ENCODE measurements around the gene CREB3L2. TPM values are rescaled to one million over a fixed set of nuclear protein-coding genes. Genes with fewer than 3 reads are reported as not detected.

CREB3L2 gene
- total RNA-seq, 1 experiment from 2014 or later, result 41.2 TPM

DNA sequence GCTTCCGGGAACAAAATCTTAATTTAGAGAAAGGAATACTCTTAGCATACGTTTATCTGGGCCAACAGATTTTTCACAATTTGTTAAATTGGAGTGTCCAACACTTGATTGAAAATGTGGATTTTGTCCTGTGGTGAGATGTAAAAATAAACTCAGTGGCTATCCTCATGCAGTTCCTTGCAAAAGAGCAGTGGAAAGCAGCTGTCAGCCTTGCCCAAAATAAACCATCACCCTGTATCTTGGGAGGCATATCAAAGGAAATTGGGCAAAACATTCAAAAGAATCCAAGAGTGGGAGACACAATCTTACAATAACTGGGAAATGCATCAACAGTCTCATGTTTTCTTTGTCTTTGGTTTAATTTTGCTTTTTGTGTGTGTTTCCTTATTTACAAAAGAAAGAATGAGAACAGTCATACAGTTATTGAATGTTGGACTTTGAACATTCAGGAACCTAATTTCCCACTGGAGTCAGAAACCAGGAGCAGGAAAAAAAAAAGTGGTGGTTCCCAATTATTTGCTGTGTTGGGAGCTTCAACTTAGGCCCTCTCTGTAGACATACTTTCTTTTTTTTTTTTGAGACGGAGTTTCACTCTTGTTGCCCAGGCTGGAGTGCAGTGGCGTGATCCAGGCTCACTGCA is 110.8 kb downstream of the CREB3L2 start:
- H3K9me3 ChIP-seq (ENCODE audit: insufficient read depth, low read depth), result no peaks in the 10 kb centered on the region
- CTCF ChIA-PET, result interaction anchor here (0.6 kb wide), 1 partner anchor 880 kb away, joined by 3 read pairs; no protein-coding TSS in a partner anchor
- H2AFZ ChIP-seq, result no peak overlapping the region
- no peak overlapping the region for H3K4me3 ChIP-seq
- POLR2A ChIA-PET (ENCODE audit: unreplicated experiment), result no interaction called here
- H3K27me3 ChIP-seq (ENCODE audit: insufficient read depth, low read depth), result no peaks in the 10 kb centered on the region
- no peak overlapping the region for H3K27ac ChIP-seq
- H3K4me1 ChIP-seq (replicated peaks; ENCODE audit: insufficient read depth), result no peaks in the 10 kb centered on the region
- H3K79me2 ChIP-seq (ENCODE audit: low read depth), result no peaks in the 10 kb centered on the region
- intact Hi-C loops (cut with micrococcal nuclease; ENCODE audit: unreplicated experiment), result no loop called here
- TF ChIP-seq EZH2 (IDR thresholded peaks at IDR 0.05; ENCODE audit: low read depth) (no peak), CTCF (conservative IDR thresholded peaks at IDR 0.05) (no peak)
- DNase-seq, result no peak
- no peak overlapping the region for H3K4me2 ChIP-seq
- H3K9me2 ChIP-seq (ENCODE audit: insufficient read depth), result no peaks in the 10 kb centered on the region
- H3F3A ChIP-seq (ENCODE audit: insufficient read depth, low read depth), result no peaks in the 10 kb centered on the region
- H3K36me3 ChIP-seq (ENCODE audit: low read depth), result 0 out of 2 replicates have a peak, but pooled peaks cover 9% of the 10 kb centered on the region
- no TSS peak for BruUV-seq (replicated peaks)
- no peaks in the 10 kb centered on the region for H4K20me1 ChIP-seq (ENCODE audit: insufficient read depth)

- Histone ChIP-seq H3K4me2 (no peak overlapping the region), H2AFZ (no peak overlapping the region), H3K9me3 (ENCODE audit: insufficient read depth, low read depth) (no peaks in the 10 kb centered on the region), H3K27ac (no peak overlapping the region), H3K79me2 (ENCODE audit: low read depth) (no peaks in the 10 kb centered on the region), H4K20me1 (ENCODE audit: insufficient read depth) (no peaks in the 10 kb centered on the region), H3K4me3 (no peak overlapping the region), H3K36me3 (ENCODE audit: low read depth) (0 out of 2 replicates have a peak, but pooled peaks cover 5% of the 10 kb centered on the region), H3K9me2 (ENCODE audit: insufficient read depth) (no peaks in the 10 kb centered on the region), H3K27me3 (ENCODE audit: insufficient read depth, low read depth) (no peaks in the 10 kb centered on the region), H3K4me1 (replicated peaks; ENCODE audit: insufficient read depth) (no peaks in the 10 kb centered on the region), H3F3A (ENCODE audit: insufficient read depth, low read depth) (no peaks in the 10 kb centered on the region)
- ChIA-PET POLR2A (ENCODE audit: unreplicated experiment) (no interaction called here), CTCF (interaction anchor here (0.5 kb wide), 1 partner anchor 13 kb away, joined by 6 read pairs; no protein-coding TSS in a partner anchor)
- intact Hi-C loops (cut with micrococcal nuclease; ENCODE audit: unreplicated experiment), result no loop called here
- no TSS peak for BruUV-seq (replicated peaks)
- no peak for TF ChIP-seq CTCF (conservative IDR thresholded peaks at IDR 0.05)
- TF ChIP-seq EZH2 (IDR thresholded peaks at IDR 0.05; ENCODE audit: low read depth), result no peak
- DNase-seq, result no peak
These were observed 111.4 kb downstream of the CREB3L2 start for GRCh38 chr7:137890449-137890921.

DNA sequence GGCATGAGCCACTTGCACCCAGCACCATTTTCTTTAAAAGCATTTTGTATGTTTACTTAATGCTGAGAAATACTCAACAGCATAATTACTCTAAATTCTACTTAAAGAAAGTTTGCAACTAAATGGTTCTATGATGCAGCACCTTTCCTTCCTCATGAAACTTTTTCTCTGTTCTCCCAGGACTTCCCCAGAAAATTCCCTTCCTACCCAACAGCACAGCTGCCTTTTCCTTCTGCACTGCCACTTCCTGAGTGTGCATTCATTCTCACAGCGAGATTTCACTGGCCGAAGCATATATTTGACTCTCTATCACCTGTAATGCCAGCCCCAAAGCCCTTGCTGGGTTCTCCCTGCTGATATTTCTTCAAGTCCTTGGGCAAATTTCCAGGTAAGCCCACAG is 113.6 kb downstream of the CREB3L2 start:
- H3K9me3 ChIP-seq (ENCODE audit: insufficient read depth, low read depth), result no peaks in the 10 kb centered on the region
- H3K9me2 ChIP-seq (ENCODE audit: insufficient read depth), result no peaks in the 10 kb centered on the region
- H3K27me3 ChIP-seq (ENCODE audit: insufficient read depth, low read depth), result no peaks in the 10 kb centered on the region
- no peaks in the 10 kb centered on the region; the same call in 1 of the 2 replicates for H3F3A ChIP-seq (ENCODE audit: insufficient read depth, low read depth)
- H3K4me1 ChIP-seq (replicated peaks; ENCODE audit: insufficient read depth), result peaks cover 4% of the 10 kb centered on the region
- BruUV-seq (replicated peaks), result no TSS peak
- no peak for DNase-seq
- no peaks in the 10 kb centered on the region for H3K79me2 ChIP-seq (ENCODE audit: low read depth)
- H3K4me2 ChIP-seq, result no peak overlapping the region
- no peaks in the 10 kb centered on the region for H4K20me1 ChIP-seq (ENCODE audit: insufficient read depth)
- H3K4me3 ChIP-seq, result no peak overlapping the region
- CTCF ChIA-PET, result no interaction called here
- H3K36me3 ChIP-seq (ENCODE audit: low read depth), result 0 out of 2 replicates have a peak, but pooled peaks cover 6% of the 10 kb centered on the region
- intact Hi-C loops (cut with micrococcal nuclease; ENCODE audit: unreplicated experiment), result no loop called here
- TF ChIP-seq EZH2 (IDR thresholded peaks at IDR 0.05; ENCODE audit: low read depth), result no peak
- TF ChIP-seq CTCF (conservative IDR thresholded peaks at IDR 0.05), result no peak
- no peak overlapping the region for H3K27ac ChIP-seq
- H2AFZ ChIP-seq, result no peak overlapping the region
- POLR2A ChIA-PET (ENCODE audit: unreplicated experiment), result no interaction called here

Data from PC-9 (cell line).